Measurements from ENCODE around the gene C19orf81. TPM values are rescaled to one million over a fixed set of nuclear protein-coding genes. Genes with fewer than 3 reads are reported as not detected.

C19orf81 gene
- total and polyA plus RNA-seq, 9 of the 15 experiments (the other 6 are each of a cell fraction or from before 2014, with no cell fraction given) = 2.5 to 42.9 (median 33.0) TPM; not detected in 4

DNA sequence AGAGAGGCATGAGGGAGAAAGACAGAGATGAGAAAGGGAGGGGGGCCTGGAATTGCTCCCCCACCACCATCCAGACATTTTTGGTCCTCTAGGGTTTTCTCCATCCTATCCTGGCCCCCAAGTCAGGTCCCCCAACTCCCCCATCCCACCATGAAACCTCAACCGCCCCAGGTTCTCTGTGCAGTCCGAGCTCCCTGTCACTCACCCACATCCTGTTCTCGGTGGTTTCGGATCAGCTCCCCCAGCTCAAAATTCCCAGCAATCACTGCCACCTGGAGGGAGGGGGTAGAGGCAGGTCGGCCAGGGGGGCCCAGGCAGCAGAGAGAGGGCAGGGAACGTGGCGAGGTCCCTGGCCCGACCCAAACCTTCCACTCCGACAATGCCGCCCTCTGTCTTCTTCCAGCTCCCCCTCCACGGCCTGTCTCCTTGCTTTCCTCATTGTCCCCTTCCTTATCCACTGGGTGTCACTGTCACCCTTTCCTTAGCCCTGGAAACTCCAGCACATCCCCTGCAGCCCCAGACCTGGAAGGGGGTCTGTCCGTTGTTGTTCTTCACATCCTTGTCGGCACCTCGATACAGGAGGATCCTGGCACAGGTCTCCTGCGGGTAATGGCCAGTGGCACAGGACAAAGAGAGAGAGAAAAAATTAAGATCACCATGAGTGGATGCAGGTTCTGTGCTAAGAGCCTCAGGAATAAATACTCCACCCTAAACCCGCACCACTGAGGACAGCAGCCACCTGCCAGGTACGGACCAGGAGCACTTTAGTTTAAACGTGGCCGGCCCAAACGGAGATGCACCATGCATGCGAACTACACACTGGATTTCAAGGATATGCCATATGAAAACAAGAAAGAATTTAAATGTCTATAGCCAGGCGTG lies 54.9 kb downstream of the C19orf81 start (continued):
- no peak for TF ChIP-seq CEBPG (CRISPR knock-in tag; IDR thresholded peaks at IDR 0.05)
- no peak for TF ChIP-seq CEBPG (tag; conservative IDR thresholded peaks at IDR 0.05 in 1 of 2, IDR thresholded peaks at IDR 0.05 in 1 of 2)
- TF ChIP-seq BCOR (IDR thresholded peaks at IDR 0.05) = no peak
- TF ChIP-seq HNRNPK (IDR thresholded peaks at IDR 0.05; ENCODE audit: low read depth, low read length, poor library complexity, severe bottlenecking) = no peak
- TF ChIP-seq BHLHE40 (IDR thresholded peaks at IDR 0.05; ENCODE audit: low read length) = no peak
- TF ChIP-seq ZNF12 (CRISPR knock-in tag; IDR thresholded peaks at IDR 0.05) = no peak
- TF ChIP-seq ZNF354B (CRISPR knock-in tag; IDR thresholded peaks at IDR 0.05) = no peak
- TF ChIP-seq ZNF507 (tag; conservative IDR thresholded peaks at IDR 0.05) = no peak
- no peak for TF ChIP-seq TOE1 (IDR thresholded peaks at IDR 0.05; ENCODE audit: borderline replicate concordance)
- TF ChIP-seq TOE1 (CRISPR knock-in tag; IDR thresholded peaks at IDR 0.05; ENCODE audit: borderline replicate concordance, low read depth) = no peak
- no peak for TF ChIP-seq TEAD1 (CRISPR knock-in tag; IDR thresholded peaks at IDR 0.05)
- TF ChIP-seq STAG1 (CRISPR knock-in tag; IDR thresholded peaks at IDR 0.05; ENCODE audit: borderline replicate concordance) = peak; percentile 87
- TF ChIP-seq, protein P1, sequence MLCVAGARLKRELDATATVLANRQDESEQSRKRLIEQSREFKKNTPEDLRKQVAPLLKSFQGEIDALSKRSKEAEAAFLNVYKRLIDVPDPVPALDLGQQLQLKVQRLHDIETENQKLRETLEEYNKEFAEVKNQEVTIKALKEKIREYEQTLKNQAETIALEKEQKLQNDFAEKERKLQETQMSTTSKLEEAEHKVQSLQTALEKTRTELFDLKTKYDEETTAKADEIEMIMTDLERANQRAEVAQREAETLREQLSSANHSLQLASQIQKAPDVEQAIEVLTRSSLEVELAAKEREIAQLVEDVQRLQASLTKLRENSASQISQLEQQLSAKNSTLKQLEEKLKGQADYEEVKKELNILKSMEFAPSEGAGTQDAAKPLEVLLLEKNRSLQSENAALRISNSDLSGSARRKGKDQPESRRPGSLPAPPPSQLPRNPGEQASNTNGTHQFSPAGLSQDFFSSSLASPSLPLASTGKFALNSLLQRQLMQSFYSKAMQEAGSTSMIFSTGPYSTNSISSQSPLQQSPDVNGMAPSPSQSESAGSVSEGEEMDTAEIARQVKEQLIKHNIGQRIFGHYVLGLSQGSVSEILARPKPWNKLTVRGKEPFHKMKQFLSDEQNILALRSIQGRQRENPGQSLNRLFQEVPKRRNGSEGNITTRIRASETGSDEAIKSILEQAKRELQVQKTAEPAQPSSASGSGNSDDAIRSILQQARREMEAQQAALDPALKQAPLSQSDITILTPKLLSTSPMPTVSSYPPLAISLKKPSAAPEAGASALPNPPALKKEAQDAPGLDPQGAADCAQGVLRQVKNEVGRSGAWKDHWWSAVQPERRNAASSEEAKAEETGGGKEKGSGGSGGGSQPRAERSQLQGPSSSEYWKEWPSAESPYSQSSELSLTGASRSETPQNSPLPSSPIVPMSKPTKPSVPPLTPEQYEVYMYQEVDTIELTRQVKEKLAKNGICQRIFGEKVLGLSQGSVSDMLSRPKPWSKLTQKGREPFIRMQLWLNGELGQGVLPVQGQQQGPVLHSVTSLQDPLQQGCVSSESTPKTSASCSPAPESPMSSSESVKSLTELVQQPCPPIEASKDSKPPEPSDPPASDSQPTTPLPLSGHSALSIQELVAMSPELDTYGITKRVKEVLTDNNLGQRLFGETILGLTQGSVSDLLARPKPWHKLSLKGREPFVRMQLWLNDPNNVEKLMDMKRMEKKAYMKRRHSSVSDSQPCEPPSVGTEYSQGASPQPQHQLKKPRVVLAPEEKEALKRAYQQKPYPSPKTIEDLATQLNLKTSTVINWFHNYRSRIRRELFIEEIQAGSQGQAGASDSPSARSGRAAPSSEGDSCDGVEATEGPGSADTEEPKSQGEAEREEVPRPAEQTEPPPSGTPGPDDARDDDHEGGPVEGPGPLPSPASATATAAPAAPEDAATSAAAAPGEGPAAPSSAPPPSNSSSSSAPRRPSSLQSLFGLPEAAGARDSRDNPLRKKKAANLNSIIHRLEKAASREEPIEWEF (CRISPR knock-in tag; IDR thresholded peaks at IDR 0.05) = no peak
- TF ChIP-seq, protein P2, sequence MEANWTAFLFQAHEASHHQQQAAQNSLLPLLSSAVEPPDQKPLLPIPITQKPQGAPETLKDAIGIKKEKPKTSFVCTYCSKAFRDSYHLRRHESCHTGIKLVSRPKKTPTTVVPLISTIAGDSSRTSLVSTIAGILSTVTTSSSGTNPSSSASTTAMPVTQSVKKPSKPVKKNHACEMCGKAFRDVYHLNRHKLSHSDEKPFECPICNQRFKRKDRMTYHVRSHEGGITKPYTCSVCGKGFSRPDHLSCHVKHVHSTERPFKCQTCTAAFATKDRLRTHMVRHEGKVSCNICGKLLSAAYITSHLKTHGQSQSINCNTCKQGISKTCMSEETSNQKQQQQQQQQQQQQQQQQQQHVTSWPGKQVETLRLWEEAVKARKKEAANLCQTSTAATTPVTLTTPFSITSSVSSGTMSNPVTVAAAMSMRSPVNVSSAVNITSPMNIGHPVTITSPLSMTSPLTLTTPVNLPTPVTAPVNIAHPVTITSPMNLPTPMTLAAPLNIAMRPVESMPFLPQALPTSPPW (CRISPR knock-in tag; IDR thresholded peaks at IDR 0.05) = peak; percentile 23; the same call in 1 of the 2 replicates
- no peak for TF ChIP-seq SOX6 (IDR thresholded peaks at IDR 0.05)
- no peak for TF ChIP-seq CHD1 (IDR thresholded peaks at IDR 0.05; ENCODE audit: low read length)
- TF ChIP-seq ZNF263 (CRISPR knock-in tag; IDR thresholded peaks at IDR 0.05; ENCODE audit: borderline replicate concordance) = peak; percentile 61; the same call in 1 of the 2 replicates
- no peak for TF ChIP-seq EWSR1 (IDR thresholded peaks at IDR 0.05; ENCODE audit: borderline replicate concordance, low read depth, partially characterized antibody)
- TF ChIP-seq SPI1 (IDR thresholded peaks at IDR 0.05; ENCODE audit: borderline replicate concordance, low read depth, low read length) = no peak
- no peak for TF ChIP-seq BRCA1 (IDR thresholded peaks at IDR 0.05)
- TF ChIP-seq BRCA1 (CRISPR knock-in tag; IDR thresholded peaks at IDR 0.05) = no peak
- TF ChIP-seq OTX1 (CRISPR knock-in tag; IDR thresholded peaks at IDR 0.05) = 0 out of 2 replicates have a peak, but pooled peaks have one; percentile 42
- TF ChIP-seq PPARD (CRISPR knock-in tag; IDR thresholded peaks at IDR 0.05) = no peak

Measured in K562 (cell line).